Mesendoderm (in vitro differentiated cells): ENCODE results near the gene NMT1.

Experiments used
- DNase-seq: peaks from one replicate; pipeline ENCODE4 v3.0.0; 2013
- H2AK5ac ChIP-seq: 2 replicates; pipeline ENCODE4 v1.6.1; 2013; ENCODE audit warnings: low read length, inconsistent platforms
- H2BK120ac ChIP-seq: 2 replicates; pipeline ENCODE4 v1.6.1; 2013; ENCODE audit warnings: low read depth, mild to moderate bottlenecking, low read length, moderate library complexity, mixed read lengths
- H2BK15ac ChIP-seq: replicated peaks from 2 replicates; pipeline ENCODE4 v1.6.1; 2013; ENCODE audit warnings: low read depth, mild to moderate bottlenecking, moderate library complexity
- H2BK5ac ChIP-seq: 2 replicates; pipeline ENCODE4 v1.6.1; 2013; ENCODE audit warnings: low read length, inconsistent platforms
- H3K18ac ChIP-seq: 2 replicates; pipeline ENCODE4 v1.6.1; 2013; ENCODE audit warnings: mild to moderate bottlenecking, low read length, mixed read lengths
- H3K23ac ChIP-seq: one replicate; pipeline ENCODE4 v1.6.1; 2013; ENCODE audit warnings: low read length
- H3K27ac ChIP-seq: 2 replicates; pipeline ENCODE4 v1.5.1; 2013; ENCODE audit warnings: low read depth, mild to moderate bottlenecking, inconsistent platforms, low read length, moderate library complexity
- H3K27me3 ChIP-seq: 2 replicates; pipeline ENCODE4 v1.6.1; 2013; ENCODE audit warnings: low read length, control low read depth, mild to moderate bottlenecking, inconsistent platforms; ENCODE audit not compliant: insufficient read depth, poor library complexity
- H3K36me3 ChIP-seq: 2 replicates; pipeline ENCODE4 v1.6.1; 2013; ENCODE audit warnings: low read length, inconsistent platforms; ENCODE audit not compliant: control insufficient read depth, insufficient read depth
- H3K4ac ChIP-seq: one replicate; pipeline ENCODE4 v1.6.1; 2013; ENCODE audit warnings: low read depth, mild to moderate bottlenecking, low read length, moderate library complexity
- H3K4me1 ChIP-seq: 2 replicates; pipeline ENCODE4 v1.6.1; 2013; ENCODE audit warnings: low read depth, low read length, inconsistent platforms; ENCODE audit not compliant: control insufficient read depth
- H3K4me2 ChIP-seq: 2 replicates; pipeline ENCODE4 v1.6.1; 2013; ENCODE audit warnings: low read length
- H3K4me3 ChIP-seq: 2 replicates; pipeline ENCODE4 v1.5.1; 2013; ENCODE audit warnings: mild to moderate bottlenecking, low read length
- H3K56ac ChIP-seq: one replicate; pipeline ENCODE4 v1.6.1; 2013; ENCODE audit warnings: low read length
- H3K79me1 ChIP-seq: 2 replicates; pipeline ENCODE4 v1.6.1; 2013; ENCODE audit warnings: low read length, inconsistent platforms
- H3K79me2 ChIP-seq: 2 replicates; pipeline ENCODE4 v1.6.1; 2013; ENCODE audit warnings: mild to moderate bottlenecking, low read length; ENCODE audit not compliant: control insufficient read depth, insufficient read depth
- H3K9ac ChIP-seq: 2 replicates; pipeline ENCODE4 v1.6.1; 2013; ENCODE audit warnings: low read length, inconsistent platforms
- H4K5ac ChIP-seq: one replicate; pipeline ENCODE4 v1.6.1; 2013; ENCODE audit warnings: low read length
- H4K8ac ChIP-seq: one replicate; pipeline ENCODE4 v1.6.1; 2013; ENCODE audit warnings: low read depth, mild to moderate bottlenecking, control low read depth, low read length, moderate library complexity
- WGBS: extraction: QIAGEN DNeasy Blood & Tissue Kit; methylation state at CpG from one replicate; pipeline ENCODE4 v1.1.7; 2013; ENCODE audit warnings: low lambda C conversion rate, missing lambda C conversion rate; ENCODE audit not compliant: insufficient coverage; ENCODE audit errors: extremely low coverage; 5-methylcytosine and 5-hydroxymethylcytosine counted together

The NMT1 gene

GRCh38 chr17:45101883-45102811 lies 41.0 kb downstream of the NMT1 start:
- H3K79me2 ChIP-seq, result no peaks in the 10 kb centered on the region
- no peak overlapping the region for H3K4me3 ChIP-seq
- H3K27me3 ChIP-seq, result no peaks in the 10 kb centered on the region
- no peak overlapping the region for H2BK120ac ChIP-seq
- H2BK15ac ChIP-seq, result no peak overlapping the region
- H3K27ac ChIP-seq, result no peak overlapping the region
- no peaks in the 10 kb centered on the region for H3K79me1 ChIP-seq
- H3K36me3 ChIP-seq, result peaks cover 33% of the 10 kb centered on the region
- H3K56ac ChIP-seq, result no peak overlapping the region
- no peaks in the 10 kb centered on the region for H3K4me1 ChIP-seq
- H4K5ac ChIP-seq, result no peak overlapping the region
- H3K4me2 ChIP-seq, result no peak overlapping the region
- no peak overlapping the region for H3K9ac ChIP-seq
- H4K8ac ChIP-seq, result no peak overlapping the region
- H2AK5ac ChIP-seq, result no peak overlapping the region
- no peak for DNase-seq
- no peak overlapping the region for H3K23ac ChIP-seq
- H3K4ac ChIP-seq, result no peak overlapping the region
- no peak overlapping the region for H3K18ac ChIP-seq
- WGBS, result no CpG with 5 or more reads among the region's 12 CpGs
- no peak overlapping the region for H2BK5ac ChIP-seq

DNA sequence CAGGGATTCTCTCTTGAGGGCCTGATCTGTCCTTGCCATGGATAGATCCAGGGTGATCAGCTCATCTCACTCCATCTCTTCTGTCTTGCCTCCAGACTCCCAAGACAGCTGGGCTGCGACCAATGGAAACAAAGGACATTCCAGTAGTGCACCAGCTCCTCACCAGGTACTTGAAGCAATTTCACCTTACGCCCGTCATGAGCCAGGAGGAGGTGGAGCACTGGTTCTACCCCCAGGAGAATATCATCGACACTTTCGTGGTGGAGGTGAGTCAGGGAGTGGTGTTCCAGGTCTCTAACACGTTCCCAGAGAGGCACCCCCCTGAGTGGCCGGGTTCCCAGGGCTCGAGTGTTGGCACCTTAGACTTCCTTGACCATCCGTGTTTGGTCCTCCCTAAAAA lies 41.7 kb downstream of the NMT1 start:
- H3K18ac ChIP-seq, result no peak overlapping the region
- H2BK5ac ChIP-seq, result no peak overlapping the region
- no peak overlapping the region for H3K4me2 ChIP-seq
- no peak overlapping the region for H3K23ac ChIP-seq
- H4K8ac ChIP-seq, result no peak overlapping the region
- no peaks in the 10 kb centered on the region for H3K79me1 ChIP-seq
- H2BK15ac ChIP-seq, result no peak overlapping the region
- H3K27me3 ChIP-seq, result no peaks in the 10 kb centered on the region
- no peak overlapping the region for H3K56ac ChIP-seq
- peaks cover 31% of the 10 kb centered on the region for H3K36me3 ChIP-seq
- H3K79me2 ChIP-seq, result no peaks in the 10 kb centered on the region
- H3K4ac ChIP-seq, result no peak overlapping the region
- WGBS, result no CpG with 5 or more reads among the region's 9 CpGs
- H3K4me1 ChIP-seq, result no peaks in the 10 kb centered on the region
- H3K4me3 ChIP-seq, result no peak overlapping the region
- no peak for DNase-seq
- H4K5ac ChIP-seq, result no peak overlapping the region
- H3K9ac ChIP-seq, result no peak overlapping the region
- H2AK5ac ChIP-seq, result no peak overlapping the region
- no peak overlapping the region for H3K27ac ChIP-seq
- H2BK120ac ChIP-seq, result no peak overlapping the region

DNA sequence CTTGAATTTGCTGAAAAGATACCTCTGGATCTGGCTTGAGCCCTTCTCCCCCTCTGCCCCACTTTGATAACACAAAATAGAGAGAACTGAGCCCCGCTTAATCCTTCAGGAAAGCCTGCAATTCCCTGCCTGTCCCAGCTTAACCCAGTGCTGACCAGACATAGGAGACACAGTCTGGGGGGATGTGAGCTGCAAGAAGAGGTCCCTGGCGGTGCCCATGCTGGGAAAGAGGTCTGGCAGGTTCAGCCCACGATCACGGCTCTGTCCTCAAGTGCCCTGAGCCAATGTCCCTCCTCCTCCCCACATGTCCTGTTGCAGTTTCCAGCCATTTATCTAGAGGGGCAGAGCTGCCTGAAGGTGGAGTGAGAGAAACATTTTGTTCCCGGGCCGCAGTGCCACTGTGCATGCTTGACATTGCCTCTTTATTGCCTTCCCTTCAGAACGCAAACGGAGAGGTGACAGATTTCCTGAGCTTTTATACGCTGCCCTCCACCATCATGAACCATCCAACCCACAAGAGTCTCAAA lies 42.2 kb downstream of the NMT1 start:
- Histone ChIP-seq H3K27ac (no peak overlapping the region), H2BK120ac (no peak overlapping the region), H3K56ac (no peak overlapping the region), H3K79me2 (no peaks in the 10 kb centered on the region), H3K79me1 (no peaks in the 10 kb centered on the region), H4K8ac (no peak overlapping the region), H2AK5ac (no peak overlapping the region), H2BK5ac (no peak overlapping the region), H3K4me3 (no peak overlapping the region), H3K23ac (no peak overlapping the region), H2BK15ac (no peak overlapping the region), H3K9ac (no peak overlapping the region), H3K27me3 (no peaks in the 10 kb centered on the region), H4K5ac (no peak overlapping the region), H3K36me3 (peaks cover 28% of the 10 kb centered on the region), H3K18ac (no peak overlapping the region), H3K4me2 (no peak overlapping the region), H3K4ac (no peak overlapping the region), H3K4me1 (no peaks in the 10 kb centered on the region)
- no peak for DNase-seq
- no CpG with 5 or more reads among the region's 9 CpGs for WGBS

- no peak overlapping the region for H2AK5ac ChIP-seq
- H2BK15ac ChIP-seq, result no peak overlapping the region
- no peak overlapping the region for H3K27ac ChIP-seq
- no peak overlapping the region for H3K23ac ChIP-seq
- H4K8ac ChIP-seq, result no peak overlapping the region
- H3K27me3 ChIP-seq, result no peaks in the 10 kb centered on the region
- no peak overlapping the region for H3K4me3 ChIP-seq
- no peaks in the 10 kb centered on the region for H3K4me1 ChIP-seq
- no peak overlapping the region for H3K18ac ChIP-seq
- H3K9ac ChIP-seq, result no peak overlapping the region
- peaks cover 30% of the 10 kb centered on the region for H3K36me3 ChIP-seq
- H2BK120ac ChIP-seq, result no peak overlapping the region
- WGBS, result no CpG with 5 or more reads among the region's 8 CpGs
- no peak overlapping the region for H2BK5ac ChIP-seq
- no peak overlapping the region for H3K4me2 ChIP-seq
- H3K4ac ChIP-seq, result no peak overlapping the region
- H3K79me1 ChIP-seq, result no peaks in the 10 kb centered on the region
- no peak overlapping the region for H3K56ac ChIP-seq
- no peak for DNase-seq
- no peak overlapping the region for H4K5ac ChIP-seq
- no peaks in the 10 kb centered on the region for H3K79me2 ChIP-seq
These were observed 42.9 kb downstream of the NMT1 start for GRCh38 chr17:45104029-45104428.

DNA sequence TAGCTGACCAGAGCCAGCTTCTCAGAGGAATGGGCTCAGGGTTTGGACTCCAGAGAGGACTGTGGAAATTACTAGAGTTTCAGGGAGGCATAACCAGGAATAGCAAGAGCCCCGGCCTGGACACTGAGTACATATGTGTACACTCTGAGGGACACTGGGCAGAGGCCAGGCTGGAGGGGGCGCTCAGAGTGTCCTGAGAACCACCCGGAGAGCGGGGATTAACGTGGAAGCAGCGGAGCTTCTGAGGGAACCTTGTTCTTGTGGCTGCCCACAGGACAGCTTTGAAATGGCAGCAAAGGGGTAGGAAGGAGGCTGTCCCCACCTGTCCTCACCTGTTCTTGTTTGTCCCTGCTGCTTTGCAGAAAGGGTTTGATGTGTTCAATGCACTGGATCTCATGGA lies 43.4 kb downstream of the NMT1 start:
- DNase-seq, result no peak
- Histone ChIP-seq H3K79me1 (no peaks in the 10 kb centered on the region), H3K79me2 (no peaks in the 10 kb centered on the region), H3K4me1 (no peaks in the 10 kb centered on the region), H3K27me3 (no peaks in the 10 kb centered on the region), H3K4me2 (no peak overlapping the region), H3K27ac (no peak overlapping the region), H2BK120ac (no peak overlapping the region), H4K5ac (no peak overlapping the region), H3K23ac (no peak overlapping the region), H2BK15ac (no peak overlapping the region), H3K56ac (no peak overlapping the region), H2AK5ac (no peak overlapping the region), H3K36me3 (peaks cover 30% of the 10 kb centered on the region), H2BK5ac (no peak overlapping the region), H3K4ac (no peak overlapping the region), H3K4me3 (no peak overlapping the region), H3K9ac (no peak overlapping the region), H4K8ac (no peak overlapping the region), H3K18ac (no peak overlapping the region)
- no CpG with 5 or more reads among the region's 6 CpGs for WGBS
